ENCODE results near the gene SOD2.
"Not testable (repeated sequence)": the region's sequence is repeated elsewhere in the genome, so short reads cannot be mapped to it uniquely, and the experiment has no call there.

The SOD2 gene

DNA sequence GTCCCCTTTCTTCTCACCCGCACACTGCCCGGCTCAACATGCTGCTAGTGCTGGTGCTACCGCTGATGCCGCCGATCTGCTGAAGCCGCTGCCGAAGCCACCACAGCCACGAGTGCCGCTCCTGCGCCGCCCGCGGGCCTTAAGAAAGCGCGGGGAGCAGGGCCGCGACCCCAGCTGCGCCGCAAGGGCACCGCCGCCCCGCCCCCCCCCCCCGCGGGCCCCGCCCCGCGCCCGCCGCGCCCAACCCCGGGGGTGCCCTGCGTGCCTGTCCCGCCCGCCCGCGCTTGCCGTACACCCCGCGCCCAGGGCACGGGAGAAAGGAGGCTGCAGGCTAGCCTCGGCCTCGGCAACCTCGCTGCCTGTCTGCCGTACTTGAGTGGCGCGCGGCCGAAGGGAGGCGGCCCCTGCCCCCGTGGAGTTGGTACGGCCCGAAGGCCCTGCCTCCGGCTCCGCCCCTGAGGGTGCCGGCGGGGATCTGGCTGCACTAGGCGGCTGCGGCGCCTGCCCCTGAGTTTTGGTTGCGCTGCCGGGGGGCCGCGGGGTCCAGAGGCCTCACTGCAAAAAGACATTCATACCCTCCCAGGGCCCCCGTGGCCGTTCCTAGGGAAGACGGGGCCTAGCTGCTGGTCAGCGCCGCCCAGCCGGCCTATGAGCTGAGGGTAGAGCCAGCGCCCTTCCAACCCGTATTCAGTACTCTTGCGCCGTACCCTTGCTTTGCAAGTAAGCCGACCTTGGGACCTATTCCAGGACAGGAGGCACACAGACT lies at the start of gene SOD2:
Gene SOD2, minus strand, starts transcription at position 114 of the 766 bp plus-strand sequence. Its CDS starts 74 bp downstream, at position 40.
- peak; percentile 90 for DNase-seq

DNA sequence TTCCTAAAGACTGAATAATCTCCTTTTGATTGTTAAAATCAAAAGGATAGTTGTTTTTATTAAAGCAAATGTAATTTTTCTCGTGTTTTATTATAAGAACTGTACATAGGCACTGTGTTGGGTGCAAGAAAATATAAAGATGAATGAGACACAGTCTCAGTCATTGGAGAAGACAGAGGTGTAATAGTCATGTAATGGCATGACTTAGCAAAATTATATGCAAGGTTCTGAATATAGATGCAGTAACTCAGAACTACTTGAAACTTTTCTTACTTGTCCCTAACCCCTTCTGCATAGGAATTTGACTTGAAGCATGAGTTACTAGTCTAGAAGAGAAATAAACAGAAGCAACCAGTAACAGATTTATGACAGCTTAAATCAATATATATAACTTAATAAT lies 49.1 kb upstream of the SOD2 start:
- no peak for DNase-seq

DNA sequence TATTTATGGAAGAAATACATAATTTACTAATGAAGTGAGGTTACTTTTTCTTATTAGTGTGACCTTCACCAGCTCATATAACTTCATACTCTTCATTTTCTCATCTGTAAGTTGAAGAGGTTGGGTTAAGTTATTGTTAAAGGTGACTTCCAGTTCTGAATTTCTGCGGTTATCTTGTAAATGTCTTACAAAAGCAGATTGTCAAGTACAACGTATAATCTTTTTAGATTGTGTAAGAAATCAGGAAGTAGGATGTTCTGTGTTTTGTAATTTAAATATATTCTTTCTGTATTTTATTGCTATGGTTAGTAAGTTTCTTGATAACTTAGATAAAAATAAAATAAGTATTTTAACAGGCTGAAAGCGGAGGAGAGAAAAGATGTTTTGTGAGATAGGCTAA lies 46.3 kb upstream of the SOD2 start:
- DNase-seq = no peak

DNA sequence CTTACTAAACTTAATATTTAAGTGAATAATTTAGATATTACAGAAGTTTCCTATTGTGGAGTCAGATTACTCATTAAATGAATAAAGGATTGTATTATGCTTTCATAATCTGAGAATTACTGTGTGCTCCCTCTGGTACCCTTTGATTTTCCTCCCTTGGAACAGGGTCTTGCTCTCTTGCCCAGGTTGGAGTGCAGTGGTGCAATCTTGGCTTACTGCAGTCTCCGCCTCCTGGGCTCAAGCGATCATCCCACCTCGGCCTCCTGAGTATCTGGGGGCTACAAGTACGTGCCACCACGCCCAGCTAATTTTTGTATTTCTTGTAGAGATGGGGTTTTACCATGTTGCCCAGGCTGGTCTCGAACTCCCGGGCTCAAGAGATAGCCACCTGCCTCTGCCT lies 43.9 kb upstream of the SOD2 start:
- no peak for DNase-seq

DNA sequence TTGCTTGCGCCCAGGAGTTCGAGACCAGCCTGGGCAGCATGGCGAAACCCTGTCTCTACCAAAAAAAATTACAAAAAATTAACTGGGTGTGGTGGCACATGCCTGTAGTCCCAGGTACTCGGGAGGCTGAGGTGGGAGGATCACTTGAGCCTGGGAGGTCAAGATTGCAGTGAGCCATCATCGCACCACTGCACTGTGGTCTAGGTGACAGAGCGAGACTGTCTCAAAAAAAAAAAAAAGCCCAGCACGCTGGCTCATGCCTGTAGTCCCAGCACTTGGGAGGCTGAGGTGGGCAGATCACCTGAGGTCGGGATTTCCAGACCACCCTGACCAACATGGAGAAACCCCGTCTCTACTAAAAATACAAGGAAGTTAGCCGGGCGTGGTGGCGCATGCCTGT lies 40.4 kb upstream of the SOD2 start:
- not testable (repeated sequence) for DNase-seq

DNA sequence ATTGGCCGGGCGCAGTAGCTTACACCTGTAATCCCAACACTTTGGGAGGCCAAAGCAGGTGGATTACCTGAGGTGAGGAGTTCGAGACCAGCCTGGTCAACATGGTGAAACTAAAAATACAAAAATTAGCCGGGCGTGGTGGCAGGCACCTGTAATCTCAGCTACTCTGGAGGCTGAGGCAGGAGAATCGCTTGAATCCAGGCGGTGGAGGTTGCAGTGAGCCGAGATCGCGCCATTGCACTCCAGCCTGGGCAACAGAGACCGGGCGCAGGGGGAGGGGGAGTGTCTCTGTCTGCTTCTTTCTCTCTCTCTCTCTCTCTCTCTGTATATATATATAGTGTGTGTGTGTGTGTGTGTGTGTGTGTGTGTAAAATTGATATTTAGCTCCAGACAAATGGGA lies 39.5 kb upstream of the SOD2 start:
- not testable (repeated sequence) for DNase-seq

DNA sequence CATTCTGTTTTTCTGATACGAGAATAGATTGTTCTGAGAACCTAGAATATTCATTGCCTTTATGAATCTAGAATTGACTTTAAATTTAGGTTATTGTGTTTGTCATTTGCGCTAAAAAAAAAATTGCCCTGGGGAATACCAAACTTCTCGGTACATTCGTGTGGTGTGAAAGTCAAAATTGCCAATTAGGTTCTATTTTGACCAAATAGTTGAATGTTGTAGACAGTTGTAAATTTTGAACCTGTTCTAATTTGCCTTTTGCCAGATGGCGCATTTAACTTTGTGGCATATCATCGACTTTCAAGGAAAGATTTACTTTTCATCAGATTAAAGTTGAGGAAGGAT lies 37.3 kb upstream of the SOD2 start:
- no peak for DNase-seq

DNA sequence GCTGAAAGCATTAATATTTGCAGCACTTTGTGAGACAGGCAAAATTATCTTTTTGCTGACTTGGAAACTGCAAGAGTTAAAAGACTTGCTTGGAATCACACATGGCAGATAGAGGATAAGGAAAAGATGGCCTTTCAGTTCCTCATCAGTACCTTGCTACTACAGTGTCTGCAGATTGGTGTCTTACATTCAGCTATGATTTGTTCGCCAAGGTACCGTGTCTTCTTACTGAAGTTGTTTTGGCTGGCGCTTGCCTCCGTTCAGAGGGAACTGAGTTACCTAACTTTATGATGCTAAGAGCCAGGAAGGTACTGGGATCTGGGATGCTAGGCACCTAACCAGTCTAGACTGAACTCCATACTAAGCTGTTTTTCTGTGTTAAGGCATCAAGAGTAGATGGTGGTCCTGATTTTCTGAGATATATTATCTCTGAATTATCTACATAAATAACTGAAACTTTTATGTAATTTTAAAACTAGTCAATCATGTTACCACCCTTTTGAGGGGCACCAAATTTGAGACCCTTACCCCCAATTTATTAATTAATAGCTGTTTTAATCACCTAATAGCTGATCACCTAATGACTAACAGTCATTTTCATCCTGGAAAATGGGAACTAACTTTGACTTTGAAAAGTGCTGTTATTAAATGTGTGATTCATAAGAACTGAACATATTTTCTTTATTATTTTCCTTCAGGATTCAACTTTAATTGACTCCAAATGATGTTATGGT lies 36.7 kb upstream of the SOD2 start:
- DNase-seq = no peak

DNA sequence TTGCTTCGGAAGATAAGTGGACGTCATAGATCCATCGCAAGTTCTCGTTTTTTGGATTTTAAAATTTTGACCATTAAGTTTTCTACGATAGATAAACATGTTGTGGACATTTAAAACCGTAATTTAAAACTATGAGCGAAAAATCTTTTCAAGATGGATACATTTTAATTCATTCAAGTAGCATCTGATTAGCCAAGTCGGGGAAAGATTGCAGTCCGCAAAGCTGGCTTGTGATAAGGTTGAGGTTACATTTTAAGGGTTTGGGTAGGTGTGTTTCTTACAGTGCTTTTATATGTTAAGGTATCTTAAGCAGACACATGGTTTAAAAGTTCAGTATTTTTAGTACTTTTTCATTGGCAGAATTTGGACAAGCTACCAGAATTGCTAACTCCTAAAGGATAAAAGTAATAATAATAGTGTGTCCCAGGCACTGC lies 35.5 kb upstream of the SOD2 start:
- DNase-seq = no peak

DNA sequence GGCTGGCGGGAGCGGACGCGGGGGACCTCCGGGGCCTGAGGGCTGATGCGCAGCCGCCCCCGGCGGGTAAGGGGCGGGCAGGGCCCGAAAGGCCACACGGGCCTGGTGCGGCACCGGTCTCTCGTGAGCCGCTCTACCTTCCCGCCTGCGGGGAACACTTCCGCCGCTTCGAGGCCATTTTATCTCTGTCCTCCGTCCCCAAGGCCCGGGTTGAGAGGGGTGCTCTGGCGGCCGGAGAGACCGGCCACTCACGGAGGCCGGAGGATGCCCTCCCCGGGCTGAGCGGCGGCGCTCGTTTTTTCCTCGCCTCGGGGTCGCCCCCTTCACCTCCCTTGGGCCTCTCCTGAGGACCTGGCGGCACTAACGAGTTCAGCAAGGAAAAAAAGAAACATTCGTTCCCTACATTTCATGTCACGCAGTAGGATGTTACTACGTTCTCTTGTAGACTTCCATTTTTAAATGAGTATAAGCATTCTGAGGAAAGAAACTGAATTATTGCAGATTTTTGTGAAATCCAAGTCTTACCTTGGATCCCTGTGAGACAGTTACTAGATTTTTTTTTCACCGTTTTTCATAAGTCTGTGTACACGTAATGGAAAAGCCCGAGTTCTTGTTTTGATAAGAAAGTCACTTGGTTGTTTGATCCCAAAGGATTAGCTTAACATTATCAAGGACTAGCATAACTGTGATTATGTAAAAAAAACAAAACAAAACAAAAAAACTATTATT lies 34.8 kb upstream of the SOD2 start:
- no peak for DNase-seq

DNA sequence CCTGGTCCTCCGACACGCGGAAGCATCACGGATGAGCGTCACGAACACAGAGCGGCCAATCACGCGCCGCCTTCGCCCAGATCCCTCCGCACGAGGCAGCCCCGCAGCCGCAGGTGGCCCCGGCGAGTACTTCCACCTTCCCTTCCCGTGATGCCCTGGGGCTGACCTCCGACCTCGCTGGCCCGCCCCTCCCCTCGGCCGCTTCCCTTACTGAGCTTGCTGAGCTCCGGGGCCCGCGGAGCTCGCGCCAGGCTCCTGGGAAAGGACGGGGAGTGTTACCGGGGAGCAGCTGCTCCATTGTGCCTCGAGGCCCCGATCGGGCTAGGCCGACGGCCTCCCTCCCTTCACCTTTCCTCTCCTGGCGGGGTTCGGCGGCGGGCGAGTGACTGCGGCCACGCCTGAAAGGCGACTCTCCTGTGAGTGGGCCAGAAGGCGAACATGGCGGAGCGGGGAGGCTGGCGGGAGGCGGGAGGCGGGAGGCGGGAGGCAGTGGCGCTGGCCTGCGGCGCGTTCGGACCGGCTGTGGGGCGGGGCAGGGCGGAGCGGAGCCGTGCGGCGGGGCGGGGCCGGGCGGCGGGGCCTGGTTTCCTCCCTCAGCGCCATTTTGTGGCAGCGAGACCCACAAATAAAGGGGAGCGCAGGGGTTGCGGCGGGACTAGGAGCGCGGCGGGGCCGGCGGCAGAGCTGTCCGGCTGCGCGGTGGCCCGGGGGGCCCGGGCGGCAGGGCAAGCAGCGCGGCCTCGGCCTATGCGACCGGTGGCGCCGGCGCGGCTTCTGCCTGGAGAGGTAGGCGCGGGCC lies 34.1 kb upstream of the SOD2 start, which contains the start of gene WTAP:
Gene WTAP, plus strand, starts transcription at position 589 of the 799 bp plus-strand sequence. CDS start 8,760 bp downstream, outside the sequence.
- peak; percentile 97 for DNase-seq

DNA sequence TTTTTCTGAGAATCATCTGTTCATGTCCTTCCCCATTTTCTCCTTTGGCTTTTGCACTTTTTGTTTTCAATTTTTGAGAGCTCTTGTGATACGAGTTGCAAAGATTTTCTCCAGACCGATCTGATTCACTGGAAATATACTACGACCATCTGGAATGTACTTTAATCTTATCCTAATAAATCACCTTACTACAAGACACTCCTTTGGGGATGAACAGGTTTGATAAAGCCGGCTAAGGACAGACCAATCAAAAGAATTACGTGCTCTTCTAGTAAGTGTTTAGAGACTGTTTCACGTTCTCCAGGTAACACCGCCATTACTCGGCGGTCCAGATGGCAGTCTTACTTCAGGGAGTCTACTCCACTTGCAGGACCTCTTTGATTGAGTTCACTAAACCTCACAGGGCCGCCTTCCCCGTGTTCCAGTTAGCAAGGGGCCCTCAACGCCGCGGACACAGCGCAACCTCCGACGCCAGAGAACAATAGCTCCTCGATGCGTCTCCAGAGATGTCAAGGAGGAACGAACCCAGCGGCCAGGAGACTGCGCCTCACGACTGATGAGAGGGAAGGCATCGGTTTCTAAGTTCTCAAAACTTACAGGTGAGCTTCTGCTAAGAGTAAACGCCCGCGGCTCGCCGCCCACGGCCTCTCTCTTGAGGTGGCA lies 33.3 kb upstream of the SOD2 start:
- DNase-seq = no peak

DNA sequence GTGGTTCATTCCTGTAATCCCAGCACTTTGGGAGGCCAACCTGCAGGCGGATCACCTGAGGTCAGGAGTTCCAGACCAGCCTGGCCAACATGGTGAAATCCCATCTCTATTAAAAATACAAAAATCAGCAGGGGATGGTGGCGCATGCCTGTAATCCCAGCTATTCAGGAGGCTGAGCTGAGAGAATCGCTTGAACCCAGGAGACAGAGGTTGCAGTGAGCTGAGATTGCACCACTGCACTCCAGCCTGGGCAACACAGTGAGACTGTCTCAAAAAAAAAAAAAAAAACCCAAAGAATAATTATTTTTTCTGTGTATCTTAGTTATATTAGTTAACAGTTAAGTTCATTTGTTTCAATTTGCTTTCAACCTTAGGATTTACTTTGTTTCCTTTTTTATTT lies 32.2 kb upstream of the SOD2 start:
- DNase-seq = not testable (repeated sequence)

DNA sequence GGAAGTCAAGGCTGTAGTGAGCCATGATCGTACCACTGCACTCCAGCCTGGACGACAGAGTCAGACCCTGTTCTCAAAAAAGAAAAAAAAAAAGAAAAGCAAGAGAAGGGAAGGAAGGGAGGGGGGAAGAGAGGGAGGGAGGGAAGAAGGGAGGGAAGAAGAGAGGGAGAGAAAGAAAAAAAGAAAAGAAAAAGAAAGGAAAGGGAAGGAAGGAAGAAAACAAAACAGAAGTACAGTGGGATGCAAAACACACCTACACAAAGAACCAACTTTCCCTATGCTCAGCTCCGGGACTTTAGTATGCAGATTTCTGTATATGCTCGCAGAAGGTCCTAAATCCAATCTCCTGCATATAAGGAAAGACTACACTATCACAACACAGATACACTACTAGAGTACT lies 31.7 kb upstream of the SOD2 start:
- no peak for DNase-seq

DNA sequence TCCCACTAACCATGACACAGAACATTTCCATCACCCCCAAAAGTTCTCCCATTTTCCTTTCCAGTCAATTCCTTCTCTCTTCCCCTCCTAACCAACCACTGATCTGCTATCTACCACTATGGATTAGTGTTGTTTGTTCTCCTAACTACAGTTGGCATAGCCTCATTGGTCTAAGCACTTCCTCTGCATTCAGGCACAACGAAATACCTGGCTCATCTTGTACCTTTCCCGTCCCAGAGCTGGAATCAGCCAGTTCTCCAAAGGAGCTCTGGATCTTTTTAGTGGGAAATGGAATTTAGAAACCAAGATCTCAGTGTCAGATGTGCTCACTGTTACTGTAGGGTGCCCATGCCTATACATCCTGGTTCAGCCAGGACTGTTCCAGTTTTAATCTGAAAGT lies 30.2 kb upstream of the SOD2 start:
- DNase-seq = no peak

DNA sequence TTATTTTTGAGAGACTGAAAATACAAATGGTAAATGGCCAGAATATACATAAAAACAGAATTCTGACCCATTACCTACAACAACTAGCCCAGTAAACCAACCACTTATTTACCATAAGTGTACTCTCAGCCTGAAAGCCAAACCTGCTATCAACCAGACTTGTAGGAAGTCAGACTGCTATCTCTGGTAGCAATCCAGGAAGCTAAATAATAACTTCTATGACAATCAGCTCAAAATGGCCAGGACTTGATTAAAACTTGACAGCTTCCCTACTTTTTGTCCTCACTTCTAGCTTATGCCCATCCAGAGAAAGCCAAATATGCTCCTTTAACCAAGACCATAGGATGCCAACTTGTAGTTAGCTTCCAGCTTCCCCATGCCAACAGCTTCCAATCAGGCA lies 29.6 kb upstream of the SOD2 start:
- DNase-seq = no peak

DNA sequence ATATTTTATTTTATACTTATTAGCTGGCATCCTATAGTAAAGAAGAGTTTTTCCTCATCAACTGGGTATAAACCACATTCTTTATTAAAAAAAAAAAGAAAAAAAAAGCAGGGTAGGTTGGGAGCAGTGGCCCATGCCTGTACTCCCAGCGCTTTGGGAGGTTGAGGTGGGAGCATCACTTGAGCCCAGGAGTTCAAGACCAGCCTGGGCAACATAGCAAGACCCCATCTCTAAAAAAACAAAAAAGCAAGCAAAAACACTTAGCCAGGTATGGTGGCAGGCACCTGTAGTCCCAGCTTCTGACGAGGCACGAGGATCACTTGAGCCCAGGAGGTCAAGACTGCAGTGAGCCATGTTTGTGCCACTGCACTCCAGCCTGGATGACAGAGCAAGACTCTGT lies 28.9 kb upstream of the SOD2 start:
- DNase-seq = not testable (repeated sequence)

DNA sequence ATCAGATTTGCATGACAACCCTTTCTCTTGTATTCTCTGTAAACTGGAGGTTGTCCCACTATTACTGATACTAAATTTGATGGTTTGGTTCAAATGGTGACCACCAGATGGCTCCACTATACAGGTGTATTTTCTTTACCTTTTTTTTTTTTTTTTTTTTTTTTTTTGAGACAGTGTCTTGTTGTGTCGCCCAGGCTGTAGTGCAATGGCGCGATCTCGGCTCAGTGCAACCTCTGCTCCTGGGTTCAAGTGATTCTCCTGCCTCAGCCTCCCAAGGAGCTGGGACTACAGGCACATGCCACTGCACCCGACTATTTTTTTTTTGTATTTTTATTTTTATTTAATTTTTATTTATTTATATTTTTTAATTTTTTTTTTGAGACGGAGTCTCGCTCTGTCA lies 27.7 kb upstream of the SOD2 start:
- DNase-seq = peak; percentile 26

DNA sequence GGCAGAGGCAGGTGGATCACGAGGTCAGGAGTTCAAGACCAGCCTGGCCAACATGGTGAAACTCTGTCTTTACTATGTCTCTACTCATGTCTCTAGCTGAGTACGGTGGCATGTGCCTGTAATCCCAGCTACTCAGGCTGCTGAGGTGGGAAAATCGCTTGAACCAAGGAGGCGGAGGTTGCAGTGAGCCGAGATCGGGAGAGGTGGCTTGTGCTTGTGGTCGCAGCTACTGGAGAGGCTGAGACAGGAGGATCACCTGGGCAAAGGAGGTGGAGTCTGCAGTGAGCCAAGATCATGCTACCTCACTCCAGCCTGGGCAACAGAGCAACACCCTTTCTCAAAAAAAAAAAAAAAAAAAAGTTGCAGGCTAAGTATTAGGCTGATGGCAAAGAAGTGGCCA lies 26.2 kb upstream of the SOD2 start:
- no peak for DNase-seq

DNA sequence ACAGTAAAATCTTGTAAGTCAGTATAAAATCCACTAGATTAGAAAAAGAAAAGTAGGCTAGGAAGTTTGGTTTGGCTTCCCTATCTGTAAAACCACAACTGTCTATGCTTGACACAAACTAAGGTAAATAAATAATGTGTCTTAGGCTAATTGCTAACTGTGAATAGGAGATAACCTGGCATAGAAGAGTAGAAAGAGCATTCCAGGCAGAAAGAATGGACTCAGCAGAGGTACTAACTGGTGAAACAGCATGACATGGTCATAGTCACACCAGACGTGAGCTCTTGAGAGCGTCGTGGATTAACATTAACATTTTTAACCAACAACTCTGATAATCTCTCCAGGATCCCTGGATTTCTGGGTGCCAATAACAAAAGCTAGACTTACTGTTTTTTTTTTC lies 25.6 kb upstream of the SOD2 start:
- DNase-seq = no peak

DNA sequence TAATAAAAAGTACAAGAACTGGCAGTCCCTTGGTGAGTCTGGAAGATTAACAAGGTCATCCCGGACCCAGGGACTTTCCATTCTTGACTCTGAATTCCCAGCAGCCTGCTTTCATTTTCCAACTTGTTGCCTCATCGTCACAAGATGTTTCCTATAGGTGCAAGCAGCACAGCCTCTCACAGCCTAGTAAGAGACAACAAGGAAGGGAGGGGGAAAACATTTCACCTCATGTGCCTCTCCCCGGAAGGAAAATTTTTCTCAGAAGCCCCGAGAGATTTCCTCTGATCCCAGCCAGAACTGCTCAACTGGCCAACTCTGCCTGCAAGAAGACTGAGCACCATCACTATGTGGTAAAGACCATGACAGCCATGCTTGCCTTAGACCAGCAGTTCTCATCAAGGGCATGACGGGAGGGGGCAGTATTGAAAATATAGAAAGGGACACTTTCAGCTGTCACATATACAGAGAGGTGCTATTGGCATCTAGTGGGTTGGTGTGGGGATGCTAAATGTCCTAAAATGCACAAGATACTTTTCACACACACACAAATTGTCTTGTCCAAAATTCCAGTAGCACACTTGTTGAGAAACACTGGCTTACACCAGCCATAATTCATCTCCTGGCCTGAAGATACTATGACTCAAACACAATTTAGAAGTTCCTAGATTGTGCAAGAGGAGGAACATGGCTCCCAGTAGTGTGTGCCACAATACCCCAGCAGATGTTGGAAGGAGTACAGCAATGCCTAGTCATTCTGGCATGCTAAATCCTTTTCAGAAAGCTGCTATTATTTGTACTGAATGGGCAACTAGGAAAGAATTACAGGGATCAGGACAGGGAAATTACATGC lies 23.4 kb upstream of the SOD2 start:
- peak; percentile 39 for DNase-seq

Measured in CD4-positive, alpha-beta T cell treated with Interleukin-15 for 1 hour (primary cell).